ENCODE measurements around the gene SLC39A11.
"Not testable (repeated sequence)": the region's sequence is repeated elsewhere in the genome, so short reads cannot be mapped to it uniquely, and the experiment has no call there.

The SLC39A11 gene

GRCh38 chr17:73135766-73136165 lies 43.3 kb upstream of the SLC39A11 start:
- POLR2A ChIA-PET, result no interaction called here
- CTCF ChIA-PET, result no interaction called here
- TF ChIP-seq SUZ12 (IDR thresholded peaks at IDR 0.05), result no peak
- TF ChIP-seq ARNT (IDR thresholded peaks at IDR 0.05), result no peak
- TF ChIP-seq FOXA1 (IDR thresholded peaks at IDR 0.05), result no peak
- TF ChIP-seq, protein P1, sequence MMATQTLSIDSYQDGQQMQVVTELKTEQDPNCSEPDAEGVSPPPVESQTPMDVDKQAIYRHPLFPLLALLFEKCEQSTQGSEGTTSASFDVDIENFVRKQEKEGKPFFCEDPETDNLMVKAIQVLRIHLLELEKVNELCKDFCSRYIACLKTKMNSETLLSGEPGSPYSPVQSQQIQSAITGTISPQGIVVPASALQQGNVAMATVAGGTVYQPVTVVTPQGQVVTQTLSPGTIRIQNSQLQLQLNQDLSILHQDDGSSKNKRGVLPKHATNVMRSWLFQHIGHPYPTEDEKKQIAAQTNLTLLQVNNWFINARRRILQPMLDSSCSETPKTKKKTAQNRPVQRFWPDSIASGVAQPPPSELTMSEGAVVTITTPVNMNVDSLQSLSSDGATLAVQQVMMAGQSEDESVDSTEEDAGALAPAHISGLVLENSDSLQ (IDR thresholded peaks at IDR 0.05), result no peak
- TF ChIP-seq FOXM1 (IDR thresholded peaks at IDR 0.05; ENCODE audit: borderline replicate concordance), result no peak
- TF ChIP-seq SP1 (IDR thresholded peaks at IDR 0.05), result no peak
- no peak for TF ChIP-seq LEF1 (IDR thresholded peaks at IDR 0.05; ENCODE audit: borderline replicate concordance)
- DNase-seq (ENCODE audit: extremely low spot score), result no peak

GRCh38 chr17:73133911-73134649 lies 41.6 kb upstream of the SLC39A11 start:
- no peak for DNase-seq (ENCODE audit: extremely low spot score)
- ChIA-PET POLR2A (no interaction called here), CTCF (interaction anchor here (0.5 kb wide), 1 partner anchor 406 kb away, joined by 3 read pairs; no protein-coding TSS in a partner anchor)
- TF ChIP-seq HDGF (IDR thresholded peaks at IDR 0.05; ENCODE audit: borderline replicate concordance) (no peak), SP1 (IDR thresholded peaks at IDR 0.05) (no peak), TARDBP (IDR thresholded peaks at IDR 0.05) (no peak), ZNF384 (IDR thresholded peaks at IDR 0.05) (no peak), ELF4 (IDR thresholded peaks at IDR 0.05) (peak; percentile 37; the same call in 1 of the 2 replicates), L3MBTL2 (conservative IDR thresholded peaks at IDR 0.05) (peak; percentile 15; the same call in 1 of the 2 replicates), NFRKB (IDR thresholded peaks at IDR 0.05) (no peak), SUZ12 (IDR thresholded peaks at IDR 0.05) (no peak), FOXK2 (IDR thresholded peaks at IDR 0.05) (no peak), FOXM1 (IDR thresholded peaks at IDR 0.05; ENCODE audit: borderline replicate concordance) (no peak), LEF1 (IDR thresholded peaks at IDR 0.05; ENCODE audit: borderline replicate concordance) (no peak), BHLHE40 (IDR thresholded peaks at IDR 0.05; ENCODE audit: borderline replicate concordance) (no peak)

GRCh38 chr17:73132085-73132492 lies 39.6 kb upstream of the SLC39A11 start:
- CTCF ChIA-PET, result no interaction called here
- POLR2A ChIA-PET, result no interaction called here
- no peak for DNase-seq (ENCODE audit: extremely low spot score)
- TF ChIP-seq TARDBP (IDR thresholded peaks at IDR 0.05), result no peak
- no peak for TF ChIP-seq FOXM1 (IDR thresholded peaks at IDR 0.05; ENCODE audit: borderline replicate concordance)
- TF ChIP-seq HDGF (IDR thresholded peaks at IDR 0.05; ENCODE audit: borderline replicate concordance), result no peak
- no peak for TF ChIP-seq FOXA1 (IDR thresholded peaks at IDR 0.05)
- TF ChIP-seq, protein P1 (IDR thresholded peaks at IDR 0.05), result no peak
- TF ChIP-seq FOXK2 (IDR thresholded peaks at IDR 0.05), result no peak

DNA sequence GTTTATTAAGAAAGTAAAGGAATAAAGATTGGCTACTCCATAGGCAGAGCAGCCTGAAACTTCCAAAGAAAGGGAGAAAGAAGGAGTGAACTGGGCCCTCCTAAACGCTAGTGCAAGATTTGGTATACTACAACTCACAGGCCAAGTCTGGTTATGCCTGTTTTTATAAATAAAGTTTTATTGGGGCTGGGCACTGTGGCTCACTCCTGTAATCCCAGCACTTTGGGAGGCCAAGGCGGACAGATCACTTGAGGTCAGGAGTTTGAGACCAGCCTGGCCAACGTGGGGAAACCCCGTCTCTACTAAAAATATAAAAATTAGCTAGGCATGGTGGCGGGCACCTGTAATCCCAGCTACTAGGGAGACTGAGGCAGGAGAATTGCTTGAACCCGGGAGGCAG lies 39.0 kb upstream of the SLC39A11 start:
- CTCF ChIA-PET; DNase-seq (ENCODE audit: extremely low spot score): not testable (repeated sequence)
- POLR2A ChIA-PET, result interaction anchor here (0.5 kb wide), 1 partner anchor 9 kb away, joined by 3 read pairs; no protein-coding TSS in a partner anchor

- ChIA-PET POLR2A (interaction anchor here (0.5 kb wide), 1 partner anchor 9 kb away, joined by 3 read pairs; no protein-coding TSS in a partner anchor), CTCF (no interaction called here)
- TF ChIP-seq CTBP1 (IDR thresholded peaks at IDR 0.05; ENCODE audit: borderline replicate concordance) (no peak), LEF1 (IDR thresholded peaks at IDR 0.05; ENCODE audit: borderline replicate concordance) (no peak), NFRKB (IDR thresholded peaks at IDR 0.05) (no peak)
- DNase-seq (ENCODE audit: extremely low spot score), result no peak
These were observed 38.5 kb upstream of the SLC39A11 start for GRCh38 chr17:73130977-73131376.

- TF ChIP-seq SP1 (IDR thresholded peaks at IDR 0.05) (no peak), ELF4 (IDR thresholded peaks at IDR 0.05) (no peak), ZNF384 (IDR thresholded peaks at IDR 0.05) (no peak), SUZ12 (IDR thresholded peaks at IDR 0.05) (no peak), L3MBTL2 (conservative IDR thresholded peaks at IDR 0.05) (no peak), TARDBP (IDR thresholded peaks at IDR 0.05) (no peak), FOXM1 (IDR thresholded peaks at IDR 0.05; ENCODE audit: borderline replicate concordance) (no peak), FOXA1 (IDR thresholded peaks at IDR 0.05) (no peak)
- TF ChIP-seq, protein P1 (IDR thresholded peaks at IDR 0.05), result no peak
- CTCF ChIA-PET, result no interaction called here
- POLR2A ChIA-PET, result no interaction called here
- no peak for DNase-seq (ENCODE audit: extremely low spot score)
These were observed 36.0 kb upstream of the SLC39A11 start for GRCh38 chr17:73128496-73128895.

GRCh38 chr17:73126716-73127473 lies 34.4 kb upstream of the SLC39A11 start:
- TF ChIP-seq FOXM1 (IDR thresholded peaks at IDR 0.05; ENCODE audit: borderline replicate concordance) (no peak), NFRKB (IDR thresholded peaks at IDR 0.05) (no peak), HDGF (IDR thresholded peaks at IDR 0.05; ENCODE audit: borderline replicate concordance) (no peak), L3MBTL2 (conservative IDR thresholded peaks at IDR 0.05) (no peak), TARDBP (IDR thresholded peaks at IDR 0.05) (no peak), ELF4 (IDR thresholded peaks at IDR 0.05) (no peak), SP1 (IDR thresholded peaks at IDR 0.05) (no peak)
- no peak for DNase-seq (ENCODE audit: extremely low spot score)
- POLR2A ChIA-PET, result no interaction called here
- CTCF ChIA-PET, result interaction anchor here (0.5 to 0.8 kb wide), 4 partner anchors 13 to 126 kb away, joined by 3 to 4 read pairs (median 3); no protein-coding TSS in a partner anchor
